ENCODE results near the gene TPSAB1. TPM values are rescaled to one million over a fixed set of nuclear protein-coding genes. Genes with fewer than 3 reads are reported as not detected.
"Not testable (repeated sequence)": the region's sequence is repeated elsewhere in the genome, so short reads cannot be mapped to it uniquely, and the experiment has no call there.

Gene TPSAB1
- total RNA-seq, 1 donor from 2014 or later, result not detected

DNA sequence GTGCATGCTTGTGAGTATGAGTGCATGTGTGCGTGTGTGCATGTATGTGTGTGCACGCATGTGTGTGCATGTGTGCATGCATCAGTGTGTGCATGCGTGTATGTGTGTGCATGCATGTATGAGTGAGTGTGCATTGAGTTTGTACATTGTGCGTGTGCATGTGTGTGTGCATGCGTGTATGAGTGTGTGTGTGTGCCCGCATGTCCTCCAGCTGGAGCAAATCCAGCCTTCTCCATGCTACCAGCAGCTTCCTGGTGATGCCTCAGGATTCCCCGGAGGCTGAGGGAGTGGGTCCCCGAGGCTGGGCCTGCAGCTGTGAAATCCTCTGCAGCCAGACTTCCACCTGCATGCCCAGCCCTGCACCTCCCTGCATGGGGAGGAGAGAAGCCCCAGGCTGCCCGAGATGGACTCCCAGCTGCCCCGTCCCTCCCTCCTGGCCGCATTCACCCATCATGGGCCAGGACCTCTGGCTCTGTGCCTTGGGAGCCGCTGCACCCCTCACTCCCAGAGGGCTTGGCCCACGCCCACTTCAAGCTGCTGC, 24.7 kb downstream of the TPSAB1 start:
- no peak for DNase-seq (ENCODE audit: low read depth)

GRCh38 chr16:1265826-1266225, 25.3 kb downstream of the TPSAB1 start:
- no peak for DNase-seq (ENCODE audit: low read depth)

GRCh38 chr16:1269418-1269817, 28.9 kb downstream of the TPSAB1 start:
- DNase-seq (ENCODE audit: low read depth), result not testable (repeated sequence)

GRCh38 chr16:1271380-1271723, 30.8 kb downstream of the TPSAB1 start:
- DNase-seq (ENCODE audit: low read depth), result no peak

GRCh38 chr16:1271724-1272413, 31.4 kb downstream of the TPSAB1 start:
- not testable (repeated sequence) for DNase-seq (ENCODE audit: low read depth)

DNA sequence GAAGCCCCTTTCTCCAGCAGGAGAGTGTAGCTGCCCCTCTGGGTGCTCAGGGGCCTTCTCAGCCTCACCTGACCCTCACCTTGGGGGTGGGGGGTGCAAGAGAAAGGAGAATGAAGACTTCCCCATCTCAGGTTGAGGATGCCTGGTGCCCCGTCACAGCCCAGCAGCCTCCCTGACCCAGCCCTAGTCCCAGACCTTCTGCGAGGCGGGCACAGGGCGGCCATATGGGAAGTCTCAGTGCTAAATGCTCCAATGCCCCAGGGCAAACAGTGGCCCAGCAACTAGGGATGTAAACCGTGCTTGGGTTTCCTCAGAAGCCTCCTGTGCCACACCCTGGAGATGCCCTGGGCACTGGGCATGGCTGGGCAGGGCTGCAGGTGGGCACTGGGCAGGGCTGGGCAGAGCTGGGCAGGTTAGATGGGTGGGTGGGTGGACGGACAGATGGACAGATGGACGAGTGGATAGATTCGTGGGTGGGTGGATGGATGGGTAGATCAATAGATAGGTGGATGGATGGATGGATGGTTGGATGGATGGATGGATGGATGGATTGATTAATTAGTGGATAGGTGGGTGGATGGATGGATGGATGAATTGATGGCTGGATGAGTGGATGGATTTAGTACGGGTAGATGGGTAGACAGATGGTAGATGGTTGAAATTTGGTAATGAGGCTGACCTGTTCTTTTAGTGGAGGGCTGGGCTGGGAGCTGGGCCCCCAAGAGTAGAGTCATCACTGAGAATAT, 32.1 kb downstream of the TPSAB1 start:
- no peak for DNase-seq (ENCODE audit: low read depth)

GRCh38 chr16:1273816-1274215, 33.3 kb downstream of the TPSAB1 start:
- DNase-seq (ENCODE audit: low read depth), result no peak

DNA sequence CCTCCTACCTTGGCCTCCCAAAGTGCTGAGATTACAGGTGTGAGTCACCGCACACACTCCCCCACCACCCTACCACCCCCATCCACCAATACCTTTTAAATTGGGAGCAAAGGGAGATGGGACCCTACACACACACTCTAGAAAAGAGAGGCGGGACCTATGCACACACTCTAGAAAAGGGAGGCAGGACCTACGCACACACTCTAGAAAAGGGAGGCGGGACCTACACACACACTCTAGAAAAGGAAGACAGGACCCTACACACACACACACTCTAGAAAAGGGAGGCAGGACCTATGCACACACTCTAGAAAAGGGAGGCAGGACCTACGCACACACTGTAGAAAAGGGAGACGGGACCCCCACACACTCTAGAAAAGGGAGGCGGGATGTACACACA, 34.3 kb downstream of the TPSAB1 start:
- DNase-seq (ENCODE audit: low read depth), result no peak

DNA sequence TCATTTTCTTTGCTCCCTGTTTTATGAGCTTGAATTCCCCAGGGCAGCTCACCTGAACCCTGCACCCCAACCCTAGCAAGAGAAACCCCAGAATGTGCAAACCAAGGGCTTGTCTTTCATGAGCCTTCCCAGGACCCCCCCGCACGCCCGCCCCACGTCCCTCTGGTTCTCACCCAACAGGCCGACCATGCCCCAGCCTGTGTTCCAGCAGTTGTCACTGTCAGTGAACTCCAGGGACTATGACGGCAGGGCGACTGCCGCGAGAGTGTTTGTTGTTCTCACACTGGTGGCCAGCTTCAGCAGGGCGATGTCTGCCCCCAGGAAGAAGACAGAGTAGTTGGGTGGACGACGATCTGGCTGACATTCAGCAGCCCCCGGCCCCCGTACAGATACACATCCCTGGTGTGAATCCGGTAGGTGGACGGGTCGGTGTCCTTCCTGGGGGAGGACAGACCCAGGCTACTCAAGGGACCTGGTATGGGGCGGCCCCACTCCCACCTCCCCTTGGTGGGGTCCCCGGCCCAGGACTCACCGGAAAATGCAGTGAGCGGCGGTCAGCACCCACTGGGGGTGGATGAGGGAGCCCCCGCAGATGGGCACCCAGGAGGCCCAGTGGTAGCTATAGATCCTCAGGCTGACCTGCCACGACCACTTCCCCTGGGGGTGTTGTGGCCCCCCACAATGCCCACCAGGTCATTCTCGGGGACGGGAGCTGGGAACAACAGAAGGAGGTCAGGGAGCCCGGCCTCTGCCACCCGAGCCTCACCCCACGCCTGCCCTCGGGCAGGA, 35.5 kb downstream of the TPSAB1 start:
- no peak for DNase-seq (ENCODE audit: low read depth)

DNA sequence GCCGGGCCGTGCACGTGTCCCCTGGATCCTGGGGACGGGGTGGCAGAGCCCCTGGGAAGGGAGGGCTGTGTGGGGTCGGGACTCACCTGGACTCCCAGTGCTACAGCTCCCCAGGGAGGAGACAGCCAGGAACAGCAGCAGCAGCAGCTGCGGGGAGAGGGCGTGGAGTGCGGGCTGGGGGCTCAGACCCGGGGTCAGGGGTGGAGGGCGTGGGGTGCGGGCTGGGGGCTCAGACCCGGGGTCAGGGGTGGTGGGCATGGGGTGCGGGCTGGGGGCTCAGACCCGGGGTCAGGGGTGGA, 36.0 kb downstream of the TPSAB1 start:
- no peak for DNase-seq (ENCODE audit: low read depth)

DNA sequence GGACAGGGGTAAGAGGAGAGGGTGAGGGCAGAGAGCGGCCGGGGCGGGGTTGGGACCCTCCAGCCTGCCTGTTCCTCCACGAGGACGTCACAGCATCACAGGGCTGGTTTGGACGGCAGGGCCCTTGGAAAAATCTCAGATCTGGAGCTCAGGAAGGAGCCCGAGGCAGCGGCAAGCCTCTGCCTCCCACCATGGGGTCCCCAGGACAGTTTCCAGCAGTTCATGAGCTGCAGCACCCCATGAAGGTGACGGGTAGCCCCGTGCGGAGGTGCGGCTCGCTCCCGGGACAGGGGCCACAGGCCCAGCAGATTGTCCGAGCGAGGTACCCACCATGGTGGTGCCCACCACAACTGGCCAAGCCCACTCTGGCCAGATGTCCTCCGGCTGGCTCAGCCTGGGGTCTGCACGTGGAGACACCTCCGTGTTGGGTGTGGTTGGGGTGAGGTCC, 36.7 kb downstream of the TPSAB1 start:
- no peak for DNase-seq (ENCODE audit: low read depth)

- DNase-seq (ENCODE audit: low read depth), result no peak
Observed at GRCh38 chr16:1277617-1278282, 37.2 kb downstream of the TPSAB1 start.

- no peak for DNase-seq (ENCODE audit: low read depth)
Observed at GRCh38 chr16:1278477-1278876, 38.0 kb downstream of the TPSAB1 start.

- DNase-seq (ENCODE audit: low read depth), result no peak
Observed at GRCh38 chr16:1279081-1279944, 38.8 kb downstream of the TPSAB1 start.

GRCh38 chr16:1279945-1280589, 39.6 kb downstream of the TPSAB1 start:
- no peak for DNase-seq (ENCODE audit: low read depth)

- no peak for DNase-seq (ENCODE audit: low read depth)
Observed at GRCh38 chr16:1280783-1281182, 40.3 kb downstream of the TPSAB1 start.

- DNase-seq (ENCODE audit: low read depth), result no peak
Observed at GRCh38 chr16:1281517-1281916, 41.0 kb downstream of the TPSAB1 start.

DNA sequence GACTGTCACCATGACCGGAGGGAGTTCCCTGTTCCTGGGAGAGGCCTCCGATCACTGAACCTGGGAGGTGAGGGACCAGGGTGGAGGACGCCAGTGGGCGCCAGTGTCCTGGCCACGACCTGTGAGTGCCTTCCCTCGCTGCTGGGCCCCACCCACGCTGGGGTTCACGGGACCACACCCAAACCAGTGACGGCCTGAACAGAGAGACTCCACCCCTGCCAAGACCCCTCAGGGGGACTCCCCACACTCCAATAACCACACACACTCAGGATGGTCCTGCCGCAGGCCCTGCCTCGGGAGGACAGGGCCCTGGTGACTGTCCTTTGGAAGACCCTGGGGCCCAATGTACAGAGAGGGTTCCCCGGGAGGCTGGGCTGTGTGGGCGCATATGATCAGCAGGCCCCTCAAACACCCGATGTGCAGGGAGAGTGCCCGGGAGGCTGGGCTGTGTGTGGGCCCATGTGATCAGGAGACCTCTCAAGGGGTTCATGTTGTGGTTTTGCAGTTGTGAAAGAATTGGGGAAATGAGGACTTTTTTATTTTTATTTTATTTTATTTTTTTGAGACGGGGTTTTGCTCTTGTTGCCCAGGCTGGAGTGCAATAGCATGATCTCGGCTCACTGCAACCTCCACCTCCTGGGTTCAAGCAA, 41.9 kb downstream of the TPSAB1 start:
- no peak for DNase-seq (ENCODE audit: low read depth)

DNA sequence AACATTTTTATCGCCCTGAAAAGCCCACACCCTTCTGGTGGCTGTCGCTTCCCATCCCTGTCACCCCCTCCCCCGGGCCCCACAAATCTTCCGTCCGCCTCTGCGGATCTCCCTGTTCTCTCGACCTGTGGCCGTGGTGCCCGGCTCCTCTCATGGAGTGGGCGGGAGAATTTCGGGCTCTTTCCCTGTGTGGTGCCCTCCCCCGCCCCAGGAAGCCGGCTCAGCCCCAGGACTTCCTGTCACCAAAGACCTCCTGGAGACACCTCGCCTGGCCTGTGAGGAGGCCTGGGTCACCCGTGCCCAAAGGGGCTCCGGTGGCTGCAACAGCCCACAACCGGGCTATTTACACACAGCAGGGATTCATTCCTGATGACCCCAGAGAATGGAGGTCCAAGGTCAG, 42.8 kb downstream of the TPSAB1 start:
- DNase-seq (ENCODE audit: low read depth), result no peak

DNA sequence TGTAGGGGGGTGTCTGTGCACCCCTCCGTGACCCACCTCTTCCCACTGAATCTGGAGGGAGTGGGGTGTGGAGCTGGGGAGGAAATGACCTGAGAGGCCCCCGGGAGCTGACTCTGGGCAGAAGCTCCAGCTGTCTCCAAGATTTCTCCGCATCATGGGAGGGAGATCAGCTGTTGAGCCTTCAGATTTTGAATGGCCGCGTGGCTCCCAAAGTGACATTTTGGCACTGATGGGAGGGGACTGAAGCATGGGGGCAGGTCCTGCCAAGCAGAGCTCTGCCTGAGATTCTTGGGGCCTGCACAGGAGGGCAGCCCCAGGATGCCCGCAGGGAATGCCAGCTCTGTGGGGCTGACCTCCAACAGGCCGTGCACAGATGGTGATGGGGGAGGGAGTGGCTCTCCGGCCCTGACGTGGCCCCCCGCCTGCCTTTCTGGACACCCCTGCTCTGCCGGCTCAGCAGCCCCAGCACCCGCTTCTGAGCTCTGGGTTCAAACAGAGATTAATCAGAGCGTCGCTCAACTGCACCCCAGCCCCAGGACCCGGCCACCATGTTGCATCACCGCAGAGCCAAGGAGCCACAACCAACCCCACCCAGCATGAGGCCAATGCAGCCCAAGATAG, 43.6 kb downstream of the TPSAB1 start:
- DNase-seq (ENCODE audit: low read depth), result no peak
